ENCODE measurements around the gene ENDOU. TPM values are rescaled to one million over a fixed set of nuclear protein-coding genes. Genes with fewer than 3 reads are reported as not detected.

ENDOU gene
- total RNA-seq, 1 donor from 2014 or later, result not detected

GRCh38 chr12:47754126-47754525 is 28.8 kb upstream of the ENDOU start:
- no peak for DNase-seq (ENCODE audit: low read depth)
- TF ChIP-seq CTCF (IDR thresholded peaks at IDR 0.05; ENCODE audit: insufficient read depth, low read length, poor library complexity, severe bottlenecking), result no peak
- no peak overlapping the region for H3K4me3 ChIP-seq (ENCODE audit: low read depth, low read length)
- peaks cover 2% of the 10 kb centered on the region for H3K27me3 ChIP-seq (ENCODE audit: control insufficient read depth, insufficient read depth, low read length)
- no peaks in the 10 kb centered on the region for H3K36me3 ChIP-seq (ENCODE audit: control insufficient read depth, insufficient read depth, low read length)

- DNase-seq (ENCODE audit: low read depth), result no peak
- H3K4me3 ChIP-seq (ENCODE audit: low read depth, low read length), result no peak overlapping the region
- peaks cover 2% of the 10 kb centered on the region for H3K27me3 ChIP-seq (ENCODE audit: control insufficient read depth, insufficient read depth, low read length)
- TF ChIP-seq CTCF (IDR thresholded peaks at IDR 0.05; ENCODE audit: insufficient read depth, low read length, poor library complexity, severe bottlenecking), result no peak
- H3K36me3 ChIP-seq (ENCODE audit: control insufficient read depth, insufficient read depth, low read length), result no peaks in the 10 kb centered on the region
These were observed 28.0 kb upstream of the ENDOU start for GRCh38 chr12:47753021-47754001.

- Histone ChIP-seq H3K27me3 (ENCODE audit: control insufficient read depth, insufficient read depth, low read length) (peaks cover 2% of the 10 kb centered on the region), H3K4me3 (ENCODE audit: low read depth, low read length) (no peak overlapping the region), H3K36me3 (ENCODE audit: control insufficient read depth, insufficient read depth, low read length) (no peaks in the 10 kb centered on the region)
- no peak for DNase-seq (ENCODE audit: low read depth)
- TF ChIP-seq CTCF (IDR thresholded peaks at IDR 0.05; ENCODE audit: insufficient read depth, low read length, poor library complexity, severe bottlenecking), result no peak
These were observed 27.3 kb upstream of the ENDOU start for GRCh38 chr12:47752552-47752951.

- TF ChIP-seq CTCF (IDR thresholded peaks at IDR 0.05; ENCODE audit: insufficient read depth, low read length, poor library complexity, severe bottlenecking), result no peak
- DNase-seq (ENCODE audit: low read depth), result no peak
- peaks cover 2% of the 10 kb centered on the region for H3K27me3 ChIP-seq (ENCODE audit: control insufficient read depth, insufficient read depth, low read length)
- no peak overlapping the region for H3K4me3 ChIP-seq (ENCODE audit: low read depth, low read length)
- H3K36me3 ChIP-seq (ENCODE audit: control insufficient read depth, insufficient read depth, low read length), result no peaks in the 10 kb centered on the region
These were observed 26.8 kb upstream of the ENDOU start for GRCh38 chr12:47752121-47752520.

GRCh38 chr12:47751561-47751960 is 26.3 kb upstream of the ENDOU start:
- Histone ChIP-seq H3K27me3 (ENCODE audit: control insufficient read depth, insufficient read depth, low read length) (peaks cover 2% of the 10 kb centered on the region), H3K36me3 (ENCODE audit: control insufficient read depth, insufficient read depth, low read length) (no peaks in the 10 kb centered on the region), H3K4me3 (ENCODE audit: low read depth, low read length) (no peak overlapping the region)
- DNase-seq (ENCODE audit: low read depth), result no peak
- TF ChIP-seq CTCF (IDR thresholded peaks at IDR 0.05; ENCODE audit: insufficient read depth, low read length, poor library complexity, severe bottlenecking), result no peak

Measured in kidney epithelial cell (primary cell).